Cardiac atrium fibroblast (primary cell): ENCODE results near the gene SDR42E2. TPM values are rescaled to one million over a fixed set of nuclear protein-coding genes. Genes with fewer than 3 reads are reported as not detected.

Experiments used
- total RNA-seq: library from RNA; depleted of rRNA; stranded (reverse); fragments of >200 nt; gene quantifications from 2 replicates; pipeline ENCODE4 v1.2.3, GENCODE V29; 2015

SDR42E2 gene
- total RNA-seq, result under 0.01 TPM in 1 of 2 replicates, not detected in the other

DNA sequence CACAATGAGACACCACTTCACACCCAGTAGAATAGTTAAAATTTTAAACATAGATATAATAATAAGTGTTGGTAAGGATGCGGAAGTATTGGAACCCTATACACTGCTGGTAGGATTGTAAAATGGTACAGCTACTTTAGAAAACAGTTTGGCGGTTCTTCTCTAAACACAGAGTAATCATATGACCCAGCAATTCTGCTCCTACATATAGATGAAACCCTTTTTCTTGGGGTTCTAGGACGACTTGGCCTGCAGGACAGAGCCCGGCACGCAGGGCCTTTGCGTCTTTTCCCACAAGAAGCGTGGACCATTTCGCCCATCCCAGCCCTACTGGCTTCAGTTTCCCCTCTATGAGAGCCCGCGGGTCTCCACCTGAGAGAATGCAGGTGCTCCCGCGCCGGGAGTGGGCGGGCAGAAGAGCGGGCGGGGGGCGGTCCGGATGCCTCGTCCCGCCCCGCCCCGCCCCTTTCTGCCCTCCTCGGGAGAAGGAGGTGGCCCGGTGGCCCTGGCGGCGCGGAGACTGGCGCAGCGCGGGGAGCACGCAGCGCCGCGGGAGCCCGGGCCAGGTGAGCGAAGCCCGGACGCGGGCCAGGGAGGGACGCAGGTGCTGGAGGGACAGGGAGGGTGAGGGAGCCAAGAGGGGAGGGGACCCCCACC is at the start of gene SDR42E2:
TSS of gene SDR42E2 (plus strand) at position 508 of the 657 bp plus-strand sequence. CDS start 3,077 bp downstream, outside the sequence.

DNA sequence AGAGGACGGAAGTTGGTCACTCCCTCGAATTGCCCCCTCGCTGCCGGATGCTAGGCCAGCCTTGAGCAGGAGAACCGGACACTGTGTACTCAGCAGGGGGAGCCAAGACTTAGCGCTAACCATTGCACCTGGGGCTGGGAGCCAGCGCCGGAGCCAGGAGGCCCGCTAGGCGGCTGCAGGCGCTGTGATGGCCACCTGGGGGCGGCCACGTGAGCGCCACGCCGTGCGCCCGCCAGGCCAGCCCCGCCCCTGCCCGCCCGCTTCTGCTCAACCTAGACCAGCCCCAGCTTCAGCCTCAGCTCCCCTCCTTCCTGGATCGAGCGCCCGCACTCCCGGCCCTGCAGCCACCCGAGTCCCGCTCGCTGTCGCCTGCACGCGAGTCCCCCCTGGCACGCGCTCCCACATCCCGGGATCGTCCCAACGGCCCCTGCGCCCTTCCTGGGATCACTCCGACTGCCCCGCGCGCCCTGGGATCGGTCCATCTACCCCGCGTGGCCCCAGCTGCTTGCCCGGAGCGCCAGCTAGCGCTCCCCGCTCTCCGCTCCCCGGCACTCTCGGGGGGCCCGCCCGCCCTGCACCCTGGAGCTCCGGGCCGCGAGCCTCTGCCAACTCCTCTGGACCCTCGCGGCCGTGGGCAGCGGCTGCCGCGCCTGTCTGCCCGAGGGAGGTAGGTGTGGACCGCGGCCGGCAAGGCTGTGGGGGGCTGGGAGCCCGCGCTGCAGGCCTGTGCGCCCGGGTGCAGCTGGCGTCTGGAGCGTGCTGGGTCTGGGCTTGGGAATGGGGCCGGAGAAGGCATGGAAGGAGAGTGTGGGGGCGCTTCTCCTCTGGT is 43.9 kb downstream of the SDR42E2 start, which contains the start of gene EEF2K:
TSS of gene EEF2K (plus strand) at position 266 of the 829 bp plus-strand sequence. CDS start 19,452 bp downstream, outside the sequence.

Other genes starting within 250 kb of the SDR42E2 start
- 115 and 118 TPM in 2 replicates for gene UQCRC2, start 209.1 kb upstream of the SDR42E2 start, total RNA-seq
- gene PDZD9, start 161.4 kb upstream of the SDR42E2 start, total RNA-seq, result not detected in 2 replicates
- 12.5 and 37.0 TPM in 2 replicates for gene MOSMO, start 154.4 kb upstream of the SDR42E2 start, total RNA-seq
- gene VWA3A, start 70.0 kb upstream of the SDR42E2 start, total RNA-seq, result not detected in 2 replicates
- gene EEF2K, start 43.8 kb downstream of the SDR42E2 start, total RNA-seq, result 16.2 and 19.4 TPM in 2 replicates
- 17.0 and 25.3 TPM in 2 replicates for gene POLR3E, start 134.9 kb downstream of the SDR42E2 start, total RNA-seq
- 31.1 and 36.8 TPM in 2 replicates for gene CDR2, start 212.1 kb downstream of the SDR42E2 start, total RNA-seq